Subcutaneous adipose tissue (tissue), 4 donors: ENCODE data around the gene MFN2. TPM values are rescaled to one million over a fixed set of nuclear protein-coding genes. Genes with fewer than 3 reads are reported as not detected.

Source experiments
- total RNA-seq, 4 donors: library from RNA; depleted of rRNA; stranded (reverse); fragments of >200 nt; gene quantifications; one replicate each; pipeline ENCODE4 v1.1.0, GENCODE V29; 2016
- TF ChIP-seq, protein P1 (sequence below): fragments of 450-650 bp; IDR thresholded peaks from one replicate; pipeline ENCODE4 v1.5.1; 2016; ENCODE audit warnings: low read depth, mild to moderate bottlenecking, control low read depth, antibody characterized with exemption, moderate library complexity

MFN2 gene
- total RNA-seq, 4 donors from 2014 or later, result 46.5 to 69.9 (median 48.8) TPM

DNA sequence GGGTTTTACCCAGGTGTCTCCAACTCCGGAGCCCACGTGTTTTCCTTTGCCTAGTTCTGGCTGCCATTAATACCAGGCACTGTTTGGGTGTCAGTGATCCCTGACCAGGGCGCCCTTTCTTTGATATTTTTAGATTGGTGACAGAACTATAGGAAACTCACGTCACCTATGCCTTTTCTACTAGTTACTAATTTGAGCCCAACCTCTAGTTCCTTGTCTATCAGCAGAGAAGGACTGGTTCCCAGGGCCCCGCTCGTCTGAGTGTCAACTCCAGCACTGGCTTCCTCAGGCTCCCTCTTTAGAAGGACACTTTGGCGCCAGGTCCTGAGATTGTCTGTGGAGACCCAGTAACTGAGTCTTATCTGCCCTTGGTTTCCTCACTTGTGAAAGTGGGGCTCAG lies 9.4 kb downstream of the MFN2 start:
- TF ChIP-seq, protein P1, sequence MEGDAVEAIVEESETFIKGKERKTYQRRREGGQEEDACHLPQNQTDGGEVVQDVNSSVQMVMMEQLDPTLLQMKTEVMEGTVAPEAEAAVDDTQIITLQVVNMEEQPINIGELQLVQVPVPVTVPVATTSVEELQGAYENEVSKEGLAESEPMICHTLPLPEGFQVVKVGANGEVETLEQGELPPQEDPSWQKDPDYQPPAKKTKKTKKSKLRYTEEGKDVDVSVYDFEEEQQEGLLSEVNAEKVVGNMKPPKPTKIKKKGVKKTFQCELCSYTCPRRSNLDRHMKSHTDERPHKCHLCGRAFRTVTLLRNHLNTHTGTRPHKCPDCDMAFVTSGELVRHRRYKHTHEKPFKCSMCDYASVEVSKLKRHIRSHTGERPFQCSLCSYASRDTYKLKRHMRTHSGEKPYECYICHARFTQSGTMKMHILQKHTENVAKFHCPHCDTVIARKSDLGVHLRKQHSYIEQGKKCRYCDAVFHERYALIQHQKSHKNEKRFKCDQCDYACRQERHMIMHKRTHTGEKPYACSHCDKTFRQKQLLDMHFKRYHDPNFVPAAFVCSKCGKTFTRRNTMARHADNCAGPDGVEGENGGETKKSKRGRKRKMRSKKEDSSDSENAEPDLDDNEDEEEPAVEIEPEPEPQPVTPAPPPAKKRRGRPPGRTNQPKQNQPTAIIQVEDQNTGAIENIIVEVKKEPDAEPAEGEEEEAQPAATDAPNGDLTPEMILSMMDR, result no peak

DNA sequence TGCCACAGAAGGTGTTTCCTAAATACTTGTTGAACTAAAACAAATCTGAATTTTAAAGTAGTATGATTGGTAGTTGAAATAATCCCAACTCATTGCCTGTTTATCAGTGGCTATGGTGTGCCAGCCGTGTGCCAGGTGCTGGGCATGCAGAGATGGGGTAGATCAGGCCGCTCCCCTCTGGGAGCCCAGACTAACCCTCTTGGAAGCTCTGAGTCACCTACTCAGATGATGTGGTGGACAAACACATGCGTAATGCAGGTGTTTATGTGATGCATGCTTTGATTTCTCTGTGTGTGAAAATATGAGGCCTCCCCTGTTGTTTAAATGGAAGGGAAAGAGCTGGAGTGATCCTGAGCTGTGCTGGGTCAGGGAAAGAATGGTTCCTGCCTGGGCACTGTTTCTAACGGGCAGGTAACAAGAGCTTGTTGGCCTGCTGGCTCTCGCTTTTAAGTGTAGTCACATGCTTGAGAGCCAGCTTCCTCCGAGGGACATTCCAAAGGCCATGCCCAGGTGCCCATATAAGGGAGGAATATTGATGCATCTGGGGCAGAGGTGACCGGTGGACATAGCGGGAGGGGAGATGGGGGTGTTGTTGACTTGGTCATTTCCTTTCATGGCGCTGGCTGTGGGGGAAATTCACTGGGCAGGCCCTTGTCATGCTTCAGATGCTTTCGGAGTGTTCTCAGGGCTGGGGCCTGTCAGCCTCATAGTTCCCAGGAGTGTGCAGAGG lies 10.2 kb downstream of the MFN2 start:
- TF ChIP-seq, protein P1, result no peak

DNA sequence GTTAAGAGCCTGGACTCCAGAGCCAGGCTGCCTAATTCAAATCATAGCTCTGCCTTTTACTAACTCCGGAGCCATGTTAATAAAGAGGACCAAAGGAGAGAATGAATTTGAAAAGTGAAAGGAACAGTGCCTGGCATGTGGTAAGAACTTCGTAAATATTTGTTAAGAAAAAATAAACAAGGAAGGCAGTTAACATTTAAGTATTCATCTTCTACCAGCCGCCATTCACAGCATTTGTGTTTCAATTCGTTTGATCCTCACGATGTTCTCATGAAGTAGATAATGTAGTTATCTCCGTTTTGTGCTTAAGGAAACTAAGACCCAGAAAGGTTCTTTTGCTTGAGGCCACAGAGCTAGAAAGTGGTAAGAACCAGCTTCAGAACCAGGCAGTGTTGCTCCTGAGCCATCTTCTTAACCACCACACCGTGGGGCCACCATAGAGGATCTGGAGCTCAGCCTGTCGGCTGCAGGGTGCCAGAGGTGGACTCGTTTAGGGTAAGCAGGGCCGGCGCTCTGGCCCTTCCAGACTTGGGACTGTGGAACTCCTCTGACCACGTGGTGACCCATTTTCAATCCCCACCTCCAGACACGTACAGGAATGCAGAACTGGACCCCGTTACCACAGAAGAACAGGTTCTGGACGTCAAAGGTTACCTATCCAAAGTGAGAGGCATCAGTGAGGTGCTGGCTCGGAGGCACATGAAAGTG lies 11.9 kb downstream of the MFN2 start:
- TF ChIP-seq, protein P1, result no peak

DNA sequence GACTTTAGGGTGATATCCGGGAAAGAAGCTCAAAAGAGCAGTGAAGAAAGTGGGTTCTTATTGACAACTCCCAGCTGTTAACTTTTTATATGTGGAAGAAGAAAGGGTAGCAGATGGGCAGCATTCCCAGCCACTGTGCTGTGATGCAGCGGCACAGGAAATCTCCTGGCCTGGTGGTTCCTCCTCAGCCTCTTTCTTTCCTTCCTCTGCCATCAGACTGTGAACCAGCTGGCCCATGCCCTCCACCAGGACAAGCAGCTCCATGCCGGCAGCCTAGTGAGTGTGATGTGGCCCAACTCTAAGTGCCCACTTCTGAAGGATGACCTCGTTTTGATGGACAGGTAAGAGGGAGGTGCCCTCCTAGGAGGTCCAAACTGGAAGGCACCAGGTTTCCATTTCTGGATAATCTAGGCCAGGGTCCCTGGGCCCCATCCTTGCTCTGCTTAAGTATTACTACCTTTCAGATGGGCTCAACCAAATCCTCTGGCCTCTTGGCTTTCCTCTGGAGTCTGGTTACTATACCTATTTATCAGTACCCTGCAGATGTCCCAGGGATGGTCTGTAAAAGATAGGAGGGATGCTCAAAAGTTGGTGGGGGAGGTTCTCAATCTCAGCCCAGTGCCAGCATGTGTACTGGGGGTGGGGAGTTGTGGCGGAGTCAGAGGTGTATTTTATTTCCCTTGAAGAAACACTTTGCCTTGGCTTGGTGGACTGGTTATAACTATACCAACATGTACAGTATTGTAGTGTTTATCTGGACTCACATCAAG lies 17.0 kb downstream of the MFN2 start:
- TF ChIP-seq, protein P1, result no peak

DNA sequence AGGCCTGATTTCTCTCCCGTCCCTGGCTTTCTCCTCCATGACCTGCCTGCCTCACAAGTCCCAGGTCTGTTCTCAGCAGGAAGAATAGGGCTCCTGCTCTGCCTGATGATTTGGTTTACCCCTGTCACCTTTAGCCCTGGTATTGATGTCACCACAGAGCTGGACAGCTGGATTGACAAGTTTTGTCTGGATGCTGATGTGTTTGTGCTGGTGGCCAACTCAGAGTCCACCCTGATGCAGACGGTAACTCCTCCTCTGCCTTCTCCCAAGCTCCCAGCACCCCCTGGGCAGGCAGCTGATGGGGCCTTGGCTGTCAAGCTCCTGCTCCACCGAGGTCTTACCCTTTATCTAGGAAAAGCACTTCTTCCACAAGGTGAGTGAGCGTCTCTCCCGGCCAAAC lies 18.4 kb downstream of the MFN2 start:
- TF ChIP-seq, protein P1, result no peak

DNA sequence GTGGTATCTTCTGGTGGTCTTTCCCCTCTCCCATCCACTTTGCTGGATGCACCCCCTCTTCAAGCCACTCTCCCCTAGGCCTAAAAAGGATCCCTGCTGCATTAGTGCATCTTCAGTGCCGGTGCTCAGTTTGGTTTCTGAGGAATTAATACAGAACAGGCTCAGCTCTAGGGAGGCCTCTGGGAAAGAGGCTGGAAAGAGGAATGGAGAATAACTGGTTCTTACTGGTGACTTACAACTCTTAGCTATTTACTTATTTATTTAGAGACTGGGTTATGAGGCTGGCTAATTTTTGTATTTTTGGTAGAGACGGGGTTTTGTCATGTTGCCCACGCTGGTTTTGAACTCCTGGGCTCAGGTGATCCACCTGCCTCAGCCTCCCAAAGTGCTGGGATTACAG lies 19.0 kb downstream of the MFN2 start:
- TF ChIP-seq, protein P1, result no peak
